Measurements from ENCODE around the gene ECT2. TPM values are rescaled to one million over a fixed set of nuclear protein-coding genes. Genes with fewer than 3 reads are reported as not detected.

The ECT2 gene
- total and polyA plus RNA-seq, 7 donors, result 1.9 to 6.9 (median 2.2) TPM

- Histone ChIP-seq H3K27ac (no peak overlapping the region), H3K27me3 (ENCODE audit: insufficient read depth in 3 of 3, low read length in 2 of 3) (no peaks in the 10 kb centered on the region), H3K9me3 (no peaks in the 10 kb centered on the region), H3K4me1 (no peaks in the 10 kb centered on the region), H3K36me3 (ENCODE audit: insufficient read depth in 1 of 2, low read depth in 1 of 2) (no peaks in the 10 kb centered on the region), H3K4me3 (no peak overlapping the region)
- intact Hi-C loops (cut with DNase I), result no loop called here
- ATAC-seq (no peak), DNase-seq (no peak)
- WGBS, 3 donors, result 42 to 58% (median 49%) methylated on average over 4 of the region's 4 CpGs
- no peak for TF ChIP-seq CTCF (IDR thresholded peaks at IDR 0.05)
Observed at GRCh38 chr3:172846103-172846561, 95.6 kb downstream of the ECT2 start.

DNA sequence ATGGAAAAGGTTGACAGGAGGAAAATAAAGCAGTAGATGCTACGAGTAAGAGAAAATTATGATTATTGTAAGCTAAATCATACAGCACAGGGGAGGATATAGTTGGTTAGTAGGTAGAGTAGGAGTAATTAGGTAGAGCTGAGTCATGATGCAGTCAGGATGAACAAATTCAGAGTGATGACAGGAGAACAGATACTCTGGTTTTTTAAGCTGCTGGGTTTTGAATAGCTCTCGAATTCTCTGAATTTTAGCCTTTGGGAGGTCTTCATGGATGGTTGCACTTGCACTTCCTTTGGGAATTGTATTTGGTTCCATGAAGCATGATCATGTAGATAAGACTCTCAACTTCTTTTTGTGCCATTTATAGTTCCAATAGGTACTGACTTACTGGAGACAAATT lies 96.2 kb downstream of the ECT2 start:
- Histone ChIP-seq H3K27me3 (ENCODE audit: insufficient read depth in 3 of 3, low read length in 2 of 3) (peaks cover 0 to 1% (median 0%) of the 10 kb centered on the region in 3 donors), H3K4me3 (no peak overlapping the region), H3K4me1 (no peaks in the 10 kb centered on the region), H3K9me3 (no peaks in the 10 kb centered on the region), H3K36me3 (ENCODE audit: insufficient read depth in 1 of 2, low read depth in 1 of 2) (no peaks in the 10 kb centered on the region), H3K27ac (no peak overlapping the region)
- WGBS, 3 donors, result 68 to 75% (median 74%) methylated on average over 2 of the region's 2 CpGs
- intact Hi-C loops (cut with DNase I), result no loop called here
- DNase-seq (no peak), ATAC-seq (no peak)
- TF ChIP-seq CTCF (IDR thresholded peaks at IDR 0.05), result no peak

DNA sequence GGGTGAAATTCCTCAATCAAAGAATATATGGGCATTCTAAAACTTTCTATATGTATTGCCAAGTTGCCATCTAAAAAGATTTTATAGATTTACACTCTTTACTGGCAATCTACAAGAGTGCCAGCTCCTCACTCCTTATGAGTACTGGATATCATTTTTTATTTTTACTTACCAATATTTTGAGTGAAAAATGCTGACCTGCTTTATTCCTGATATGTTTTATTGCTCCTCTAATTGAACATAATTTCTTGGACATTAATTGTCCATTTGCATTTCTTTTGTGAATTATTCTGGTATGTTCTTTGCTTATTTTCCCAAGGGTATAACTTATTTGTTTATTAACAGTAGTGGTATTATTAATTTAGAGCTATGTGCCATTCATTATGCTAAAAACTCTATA lies 96.8 kb downstream of the ECT2 start:
- no peak for ATAC-seq
- intact Hi-C loops (cut with DNase I), result no loop called here
- H3K27ac ChIP-seq, result no peak overlapping the region

DNA sequence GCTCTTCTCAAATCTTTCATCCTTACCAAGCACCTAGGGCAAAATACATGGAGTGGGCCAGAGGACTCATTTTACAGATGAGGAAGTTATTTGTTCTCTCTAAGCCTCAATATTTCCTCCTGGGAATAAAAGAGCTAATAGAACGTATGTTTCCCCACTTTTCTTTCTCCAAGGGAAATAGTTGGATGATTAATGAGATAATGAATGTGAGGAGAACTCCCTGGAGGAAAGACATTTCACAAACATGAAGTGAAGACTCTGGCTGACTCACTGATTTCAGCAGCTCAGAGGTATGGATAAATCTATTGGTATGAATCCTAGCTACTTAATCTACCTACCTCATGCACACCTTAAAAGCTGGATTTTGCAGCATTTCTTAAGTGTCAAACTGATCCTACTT lies 98.4 kb downstream of the ECT2 start:
- ATAC-seq (no peak), DNase-seq (no peak)
- no peak for TF ChIP-seq CTCF (IDR thresholded peaks at IDR 0.05)
- H3K27ac ChIP-seq, result no peak overlapping the region
- H3K27me3 ChIP-seq (ENCODE audit: insufficient read depth in 3 of 3, low read length in 2 of 3), result peaks cover 0 to 2% (median 0%) of the 10 kb centered on the region in 3 donors
- intact Hi-C loops (cut with DNase I), result no loop called here
- H3K9me3 ChIP-seq, result no peaks in the 10 kb centered on the region
- WGBS, 3 donors, result 17 to 24% (median 17%) methylated on average over 1 of the region's 1 CpG
- no peaks in the 10 kb centered on the region for H3K36me3 ChIP-seq (ENCODE audit: insufficient read depth in 1 of 2, low read depth in 1 of 2)
- no peak overlapping the region for H3K4me3 ChIP-seq
- no peaks in the 10 kb centered on the region for H3K4me1 ChIP-seq

More for the DNA sequence above, 96.8 kb downstream of the ECT2 start:
- no peak overlapping the region for H3K4me3 ChIP-seq
- no peak for DNase-seq
- H3K36me3 ChIP-seq (ENCODE audit: insufficient read depth in 1 of 2, low read depth in 1 of 2), result no peaks in the 10 kb centered on the region
- no peak for TF ChIP-seq CTCF (IDR thresholded peaks at IDR 0.05)
- H3K9me3 ChIP-seq, result no peaks in the 10 kb centered on the region
- peaks cover 0 to 2% (median 0%) of the 10 kb centered on the region in 3 donors for H3K27me3 ChIP-seq (ENCODE audit: insufficient read depth in 3 of 3, low read length in 2 of 3)
- H3K4me1 ChIP-seq, result no peaks in the 10 kb centered on the region

DNA sequence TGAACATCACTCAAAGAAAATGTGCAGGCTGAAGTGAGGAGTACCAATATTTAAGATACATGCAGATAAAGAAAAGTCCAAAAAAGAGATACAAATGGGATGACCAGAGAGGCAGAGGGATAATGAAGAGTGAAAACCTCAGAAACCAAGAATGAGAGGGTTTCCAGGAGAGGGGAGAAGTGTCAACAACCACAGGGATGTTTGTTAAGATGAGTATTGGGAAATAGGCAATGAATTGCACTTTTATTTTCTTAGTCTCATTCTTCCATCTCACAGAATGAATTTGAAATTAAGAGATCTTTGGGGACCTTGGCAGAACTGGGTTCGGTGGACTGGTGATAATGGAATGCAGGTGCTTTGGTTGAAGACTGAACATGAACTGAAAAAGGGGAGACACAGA lies 102.5 kb downstream of the ECT2 start:
- DNase-seq (no peak), ATAC-seq (no peak)
- Histone ChIP-seq H3K4me3 (no peak overlapping the region), H3K27ac (no peak overlapping the region), H3K36me3 (ENCODE audit: insufficient read depth in 1 of 2, low read depth in 1 of 2) (no peaks in the 10 kb centered on the region), H3K9me3 (no peaks in the 10 kb centered on the region), H3K27me3 (ENCODE audit: insufficient read depth in 3 of 3, low read length in 2 of 3) (peaks cover 0 to 2% (median 0%) of the 10 kb centered on the region in 3 donors), H3K4me1 (no peaks in the 10 kb centered on the region)
- no peak for TF ChIP-seq CTCF (IDR thresholded peaks at IDR 0.05)
- 80 to 92% (median 90%) methylated on average over 1 of the region's 1 CpG for WGBS, 3 donors
- intact Hi-C loops (cut with DNase I), result no loop called here
